Activated CD4-positive, alpha-beta T cell treated with anti-CD3 and anti-CD28 coated beads, Interleukin-2, amount 10 ng/mL, durations not matched to agents 24 days and 14 days (primary cell): ENCODE measurements around the gene SERPINH1. TPM values are rescaled to one million over a fixed set of nuclear protein-coding genes. Genes with fewer than 3 reads are reported as not detected.

Experiments used
- DNase-seq: peaks from one replicate; pipeline ENCODE4 v3.0.0; 2022
- H3K27ac Mint-ChIP-seq: one replicate; pipeline ENCODE4 v1.8.0; 2022; ENCODE audit warnings: mild to moderate bottlenecking, mixed read lengths
- H3K27me3 Mint-ChIP-seq: one replicate; pipeline ENCODE4 v1.8.0; 2022; ENCODE audit warnings: mixed read lengths
- H3K36me3 Mint-ChIP-seq: one replicate; pipeline ENCODE4 v1.8.0; 2022; ENCODE audit warnings: low read depth, mild to moderate bottlenecking, mixed read lengths
- H3K4me1 Mint-ChIP-seq: one replicate; pipeline ENCODE4 v1.8.0; 2021; ENCODE audit warnings: mixed read lengths
- H3K4me3 Mint-ChIP-seq: one replicate; pipeline ENCODE4 v1.8.0; 2022; ENCODE audit warnings: mild to moderate bottlenecking, moderate library complexity, mixed read lengths
- H3K9me3 Mint-ChIP-seq: one replicate; pipeline ENCODE4 v1.8.0; 2021; ENCODE audit warnings: mixed read lengths
- intact Hi-C: fragments of 100-400 bp; cut with micrococcal nuclease; formaldehyde crosslinking; loops from one replicate; pipeline ENCODE4 v1.15.1; 2023
- total RNA-seq: library from RNA; stranded (reverse); gene quantifications from 2 replicates; pipeline ENCODE4 v1.2.3, GENCODE V29; 2022

The SERPINH1 gene
- total RNA-seq, 1 donor from 2014 or later: 29.6 TPM

GRCh38 chr11:75555079-75555811, 6.8 kb upstream of the SERPINH1 start:
- DNase-seq: no peak
- H3K9me3 Mint-ChIP-seq: no peaks in the 10 kb centered on the region
- H3K27ac Mint-ChIP-seq: no peak overlapping the region
- intact Hi-C loops: no loop called here
- H3K27me3 Mint-ChIP-seq: peaks cover 12% of the 10 kb centered on the region
- no peak overlapping the region for H3K4me3 Mint-ChIP-seq
- no peaks in the 10 kb centered on the region for H3K36me3 Mint-ChIP-seq
- H3K4me1 Mint-ChIP-seq: no peaks in the 10 kb centered on the region

GRCh38 chr11:75556275-75556674, 5.8 kb upstream of the SERPINH1 start:
- Mint-ChIP-seq H3K4me3 (no peak overlapping the region), H3K36me3 (no peaks in the 10 kb centered on the region), H3K9me3 (no peaks in the 10 kb centered on the region), H3K4me1 (peaks cover 2% of the 10 kb centered on the region), H3K27ac (no peak overlapping the region), H3K27me3 (peaks cover 12% of the 10 kb centered on the region)
- DNase-seq: no peak
- intact Hi-C loops: no loop called here

DNA sequence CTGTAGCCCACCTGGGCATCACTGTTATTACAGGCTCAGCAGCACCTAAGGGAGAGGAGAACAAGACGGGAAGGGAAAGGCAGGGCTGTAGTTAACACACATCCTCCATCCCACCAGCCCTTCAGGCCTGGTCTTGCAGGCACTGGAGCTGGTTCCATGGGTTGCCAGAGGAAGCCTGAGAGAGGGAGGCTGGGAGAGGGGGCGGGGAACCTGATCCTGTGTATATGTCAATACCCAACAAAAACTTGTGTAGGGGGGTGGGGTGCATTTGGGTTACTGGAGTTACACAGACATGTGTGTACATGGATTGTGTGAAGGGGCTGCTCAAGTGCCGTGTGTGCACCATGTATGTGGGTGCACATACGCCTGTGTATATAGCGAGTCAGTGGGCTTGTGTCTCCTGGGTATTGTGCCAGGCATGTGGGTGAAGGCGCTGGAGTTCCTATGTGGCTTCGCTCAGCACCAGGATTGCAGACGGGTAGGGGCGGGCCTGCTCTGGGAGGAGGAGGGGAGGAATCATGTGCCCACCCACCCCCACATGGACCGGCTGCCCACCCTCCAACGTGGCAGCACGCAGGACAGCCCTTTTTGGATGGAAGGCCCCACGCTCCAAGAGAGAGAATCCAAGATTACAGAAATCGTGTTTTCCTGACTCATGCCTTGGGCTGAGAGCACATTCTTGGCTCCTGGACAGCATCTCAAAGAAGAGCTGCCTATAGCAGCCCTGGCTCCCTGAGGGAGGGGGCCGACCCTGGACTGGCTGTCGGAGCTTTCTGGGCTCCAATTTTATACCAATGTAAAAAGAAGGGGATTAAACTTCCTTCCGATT, 4.2 kb upstream of the SERPINH1 start:
- peaks cover 11% of the 10 kb centered on the region for H3K4me1 Mint-ChIP-seq
- H3K9me3 Mint-ChIP-seq: no peaks in the 10 kb centered on the region
- DNase-seq: no peak
- intact Hi-C loops: no loop called here
- H3K27ac Mint-ChIP-seq: no peak overlapping the region
- no peak overlapping the region for H3K4me3 Mint-ChIP-seq
- H3K27me3 Mint-ChIP-seq: peaks cover 12% of the 10 kb centered on the region
- H3K36me3 Mint-ChIP-seq: no peaks in the 10 kb centered on the region

DNA sequence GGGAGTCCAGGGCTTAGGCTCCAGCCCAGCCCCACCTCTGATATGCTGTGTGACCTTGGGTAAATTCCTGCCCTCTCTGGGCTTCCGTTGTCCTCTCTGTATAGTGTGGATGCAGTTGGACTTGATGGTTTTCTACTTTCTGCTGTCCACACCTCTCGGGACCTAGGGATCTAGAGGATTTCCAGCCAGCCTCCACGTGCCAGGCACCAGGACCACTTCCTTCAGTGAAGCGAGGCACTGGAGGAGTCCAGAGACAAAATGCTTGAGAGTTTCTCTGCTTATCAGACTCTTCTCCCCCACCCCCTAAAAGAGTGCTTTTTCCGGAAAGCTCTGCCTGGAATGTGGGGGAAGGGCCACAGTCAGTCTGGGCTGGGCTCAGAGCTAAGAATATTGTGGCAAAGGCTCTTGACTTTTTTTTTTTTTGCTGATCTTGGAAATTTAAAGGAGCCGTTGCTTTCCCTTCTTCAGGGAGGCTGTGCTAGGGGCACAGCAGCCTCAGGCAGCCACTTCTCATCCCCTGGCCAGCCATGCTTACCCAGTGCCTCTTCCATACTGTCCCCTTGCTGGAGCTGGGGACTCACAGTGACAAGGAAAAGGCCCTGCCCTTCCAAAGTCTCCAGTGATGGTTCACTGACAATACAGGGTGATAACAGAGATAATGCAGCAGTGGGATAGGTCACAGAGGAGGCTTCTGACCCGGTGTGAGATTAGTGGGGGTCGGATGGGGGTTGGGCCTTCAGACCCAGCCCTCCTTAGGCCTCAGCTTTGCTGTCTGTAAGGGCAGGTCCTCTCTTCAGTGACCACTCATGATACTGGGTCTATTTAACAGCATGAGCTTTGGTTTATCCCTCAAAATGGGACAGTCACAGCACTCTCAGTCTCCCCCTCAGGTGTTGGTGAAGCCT, 2.9 kb upstream of the SERPINH1 start:
- Mint-ChIP-seq H3K4me3 (no peak overlapping the region), H3K36me3 (no peaks in the 10 kb centered on the region)
- intact Hi-C loops: no loop called here

GRCh38 chr11:75560644-75561043, 1.4 kb upstream of the SERPINH1 start:
- Mint-ChIP-seq H3K27me3 (peaks cover 12% of the 10 kb centered on the region), H3K27ac (peak overlapping the region; percentile 65), H3K9me3 (no peaks in the 10 kb centered on the region), H3K4me3 (peak overlapping the region; percentile 92), H3K4me1 (peaks cover 18% of the 10 kb centered on the region), H3K36me3 (no peaks in the 10 kb centered on the region)
- no peak for DNase-seq
- intact Hi-C loops: no loop called here

More for the DNA sequence above, 2.9 kb upstream of the SERPINH1 start:
- Mint-ChIP-seq H3K9me3 (no peaks in the 10 kb centered on the region), H3K27ac (no peak overlapping the region), H3K4me1 (peaks cover 18% of the 10 kb centered on the region), H3K27me3 (peaks cover 12% of the 10 kb centered on the region)
- no peak for DNase-seq

- intact Hi-C loops: loop anchor here (2.0 kb wide), 1 partner anchor 35 kb away; no protein-coding TSS in a partner anchor
- Mint-ChIP-seq H3K27ac (peak overlapping the region; percentile 92), H3K4me1 (peaks cover 18% of the 10 kb centered on the region), H3K4me3 (peak overlapping the region; percentile 92), H3K9me3 (no peaks in the 10 kb centered on the region), H3K36me3 (no peaks in the 10 kb centered on the region), H3K27me3 (peaks cover 10% of the 10 kb centered on the region)
- DNase-seq: no peak
These were observed 516 bp upstream of the SERPINH1 start for GRCh38 chr11:75561426-75562047.

- intact Hi-C loops: loop anchor here (2.0 kb wide), 1 partner anchor 36 kb away; no protein-coding TSS in a partner anchor
- Mint-ChIP-seq H3K36me3 (peaks cover 3% of the 10 kb centered on the region), H3K4me3 (peak overlapping the region; percentile 92), H3K9me3 (no peaks in the 10 kb centered on the region), H3K27me3 (peaks cover 4% of the 10 kb centered on the region), H3K4me1 (peaks cover 18% of the 10 kb centered on the region), H3K27ac (peak overlapping the region; percentile 92)
- no peak for DNase-seq
These were observed 907 bp downstream of the SERPINH1 start for GRCh38 chr11:75562836-75563484.

DNA sequence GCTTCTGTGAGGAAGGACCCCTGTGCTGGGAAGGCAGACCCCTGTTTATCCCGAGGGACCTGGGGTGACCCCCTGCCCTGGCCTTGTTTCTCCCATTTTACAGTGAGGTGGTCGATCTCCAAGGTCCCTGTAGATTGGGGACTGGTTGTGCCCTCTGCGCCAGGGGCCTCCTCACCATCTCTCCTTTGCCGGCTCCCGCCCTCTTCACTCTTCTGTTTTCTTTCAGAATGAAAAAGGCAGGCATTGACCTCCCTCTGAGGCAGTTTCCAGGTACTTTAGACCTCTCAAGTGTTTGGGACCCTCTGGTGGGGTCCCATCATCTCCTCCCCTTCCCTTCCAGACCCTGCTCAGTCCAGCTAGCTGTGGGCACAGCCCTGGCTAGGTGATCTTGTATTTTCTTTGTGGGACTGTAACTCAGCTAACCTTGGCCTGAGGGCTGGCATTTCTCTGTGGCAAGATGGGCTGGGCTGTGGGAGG, 1.5 kb downstream of the SERPINH1 start:
- Mint-ChIP-seq H3K4me1 (peaks cover 18% of the 10 kb centered on the region), H3K36me3 (peaks cover 5% of the 10 kb centered on the region), H3K9me3 (no peaks in the 10 kb centered on the region), H3K27me3 (peaks cover 4% of the 10 kb centered on the region), H3K4me3 (peak overlapping the region; percentile 92), H3K27ac (peak overlapping the region; percentile 62)
- DNase-seq: no peak
- intact Hi-C loops: loop anchor here (2.0 kb wide), 1 partner anchor 37 kb away; no protein-coding TSS in a partner anchor

DNA sequence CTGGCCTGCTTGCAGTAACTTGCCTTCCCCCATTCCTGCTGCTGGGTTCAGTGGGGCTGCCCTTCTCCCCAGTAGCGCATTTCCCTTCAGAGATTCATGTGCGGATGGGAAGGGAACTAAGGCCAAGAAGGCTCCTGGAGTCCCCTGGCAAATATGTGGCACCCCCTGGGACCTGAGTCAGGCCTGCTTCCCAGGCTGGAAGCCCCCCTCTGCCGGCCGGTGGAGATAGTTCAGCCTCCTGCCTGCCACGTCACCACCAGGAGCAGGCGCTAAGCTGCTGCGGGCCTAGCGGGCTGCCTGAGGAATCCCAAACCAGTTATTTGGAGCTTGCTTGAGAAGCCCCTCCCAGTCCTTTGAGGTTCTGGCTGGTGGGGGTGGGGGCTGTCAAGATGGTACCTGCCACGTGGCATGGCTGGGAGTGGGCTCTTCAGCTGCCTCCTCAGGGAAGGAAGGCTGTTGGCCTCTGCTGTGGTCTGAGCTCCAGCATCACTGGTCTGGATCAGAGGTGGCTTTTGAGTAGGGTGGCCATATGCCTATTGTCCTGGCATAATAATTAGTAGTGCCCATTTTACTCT, 2.0 kb downstream of the SERPINH1 start:
- DNase-seq: no peak
- peak overlapping the region; percentile 92 for H3K4me3 Mint-ChIP-seq
- H3K36me3 Mint-ChIP-seq: peaks cover 10% of the 10 kb centered on the region
- peaks cover 18% of the 10 kb centered on the region for H3K4me1 Mint-ChIP-seq
- H3K27me3 Mint-ChIP-seq: peaks cover 4% of the 10 kb centered on the region
- no peaks in the 10 kb centered on the region for H3K9me3 Mint-ChIP-seq
- peak overlapping the region; percentile 62 for H3K27ac Mint-ChIP-seq
- intact Hi-C loops: loop anchor here (2.0 kb wide), 1 partner anchor 37 kb away; no protein-coding TSS in a partner anchor

DNA sequence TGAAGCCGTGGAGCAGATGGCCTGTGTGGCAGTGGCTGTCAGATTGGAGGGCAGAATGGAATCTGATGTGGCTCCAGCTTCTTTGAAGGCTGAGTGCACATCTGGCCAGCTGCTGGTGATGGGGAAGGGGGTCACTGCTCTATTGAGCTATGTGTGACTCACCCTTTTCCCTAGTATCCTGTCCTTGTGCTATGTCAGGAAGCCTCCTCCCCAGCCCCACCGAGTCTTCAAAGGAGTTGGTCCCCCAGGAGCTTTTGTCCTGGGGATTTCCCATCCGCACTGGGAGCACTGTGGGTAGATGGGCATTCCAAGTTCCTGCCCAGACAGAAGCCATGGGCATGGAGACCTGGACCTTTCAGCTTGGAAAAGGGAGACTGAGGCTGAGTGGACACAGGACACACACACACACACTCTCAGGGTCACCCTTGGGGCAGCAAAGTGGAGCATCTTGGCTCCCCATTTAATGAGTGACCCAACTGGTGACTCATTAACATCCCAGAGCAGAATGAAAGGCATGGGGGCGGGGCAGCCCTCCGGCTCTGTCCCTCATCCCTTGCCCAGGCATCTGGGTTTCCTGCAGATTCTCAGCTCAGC, 3.3 kb downstream of the SERPINH1 start:
- Mint-ChIP-seq H3K9me3 (no peaks in the 10 kb centered on the region), H3K4me1 (peaks cover 18% of the 10 kb centered on the region), H3K27me3 (no peaks in the 10 kb centered on the region), H3K27ac (no peak overlapping the region), H3K36me3 (peaks cover 14% of the 10 kb centered on the region), H3K4me3 (no peak overlapping the region)
- intact Hi-C loops: no loop called here
- no peak for DNase-seq

DNA sequence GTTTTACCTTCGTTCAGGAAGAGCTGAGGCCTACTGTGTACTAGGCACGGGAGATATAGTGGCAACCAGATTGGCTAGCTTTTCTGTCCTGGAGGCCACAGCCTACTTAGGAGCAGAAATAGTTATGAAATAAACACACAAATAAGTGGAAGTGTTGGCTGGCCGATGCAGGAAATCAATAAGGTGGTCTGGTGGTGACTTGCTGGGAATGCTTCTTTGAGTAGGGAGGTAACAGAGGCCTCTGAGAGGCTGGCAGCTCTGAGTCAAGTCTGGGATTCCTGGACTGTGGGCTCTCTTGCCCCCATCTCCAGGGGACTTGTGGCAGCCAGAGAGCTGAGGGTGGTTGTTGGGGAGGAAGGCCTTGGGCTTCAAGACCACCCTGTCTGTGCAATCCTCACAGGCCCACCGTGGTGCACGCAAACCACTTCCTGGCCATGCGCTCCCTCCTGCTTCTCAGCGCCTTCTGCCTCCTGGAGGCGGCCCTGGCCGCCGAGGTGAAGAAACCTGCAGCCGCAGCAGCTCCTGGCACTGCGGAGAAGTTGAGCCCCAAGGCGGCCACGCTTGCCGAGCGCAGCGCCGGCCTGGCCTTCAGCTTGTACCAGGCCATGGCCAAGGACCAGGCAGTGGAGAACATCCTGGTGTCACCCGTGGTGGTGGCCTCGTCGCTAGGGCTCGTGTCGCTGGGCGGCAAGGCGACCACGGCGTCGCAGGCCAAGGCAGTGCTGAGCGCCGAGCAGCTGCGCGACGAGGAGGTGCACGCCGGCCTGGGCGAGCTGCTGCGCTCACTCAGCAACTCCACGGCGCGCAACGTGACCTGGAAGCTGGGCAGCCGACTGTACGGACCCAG, 4.1 kb downstream of the SERPINH1 start:
- no peak for DNase-seq
- Mint-ChIP-seq H3K4me3 (no peak overlapping the region), H3K27me3 (no peaks in the 10 kb centered on the region), H3K27ac (peak overlapping the region; percentile 26), H3K36me3 (peaks cover 14% of the 10 kb centered on the region), H3K4me1 (peaks cover 16% of the 10 kb centered on the region), H3K9me3 (no peaks in the 10 kb centered on the region)
- intact Hi-C loops: no loop called here
